ENCODE measurements around the gene ZFC3H1. TPM values are rescaled to one million over a fixed set of nuclear protein-coding genes. Genes with fewer than 3 reads are reported as not detected.
"Not testable (repeated sequence)": the region's sequence is repeated elsewhere in the genome, so short reads cannot be mapped to it uniquely, and the experiment has no call there.

The ZFC3H1 gene
- total and polyA plus RNA-seq, 5 experiments from 2014 or later = 19.1 to 118 (median 28.5) TPM

GRCh38 chr12:71691504-71692129, 28.0 kb upstream of the ZFC3H1 start:
- Mint-ChIP-seq H3K4me3 (no peak overlapping the region), H3K9me3 (no peaks in the 10 kb centered on the region), H3K27ac (peak overlapping the region in 3 of 10 donors; percentile 34 to 49 (median 40)), H3K36me3 (peaks cover 0 to 26% (median 6%) of the 10 kb centered on the region in 3 donors), H3K4me1 (peaks cover 8 to 62% (median 36%) of the 10 kb centered on the region in 4 donors), H3K27me3 (no peaks in the 10 kb centered on the region)
- ATAC-seq (no peak), DNase-seq (no peak)
- POLR2A ChIA-PET = no interaction called here

GRCh38 chr12:71688961-71689570, 25.4 kb upstream of the ZFC3H1 start:
- DNase-seq (no peak), ATAC-seq (no peak)
- Mint-ChIP-seq H3K4me3 (peak overlapping the region in 1 of 10 donors; percentile 3), H3K36me3 (peaks cover 0 to 22% (median 4%) of the 10 kb centered on the region in 3 donors), H3K27me3 (no peaks in the 10 kb centered on the region), H3K4me1 (peaks cover 11 to 66% (median 35%) of the 10 kb centered on the region in 4 donors), H3K9me3 (no peaks in the 10 kb centered on the region), H3K27ac (peak overlapping the region in 1 of 10 donors; percentile 73)
- POLR2A ChIA-PET = interaction anchor here (1.1 kb wide), 1 partner anchor 26 kb away, joined by 5 read pairs; the partner anchor contains the start of gene ZFC3H1

- Mint-ChIP-seq H3K4me1 (peaks cover 13 to 52% (median 33%) of the 10 kb centered on the region in 4 donors), H3K36me3 (peaks cover 0 to 16% (median 4%) of the 10 kb centered on the region in 3 donors), H3K27ac (peak overlapping the region in 1 of 10 donors; percentile 44), H3K4me3 (peak overlapping the region; percentile 19 to 97 (median 54))
- ATAC-seq, H3K9me3 Mint-ChIP-seq, DNase-seq, H3K27me3 Mint-ChIP-seq: not testable (repeated sequence)
- POLR2A ChIA-PET = interaction anchor here (1.5 to 5.0 kb wide), 4 partner anchors 10 to 152 kb away, joined by 3 to 213 read pairs (median 16); partner anchors contain the start of genes RAB21, TBC1D15, THAP2 and ZFC3H1
Measured at GRCh38 chr12:71687172-71687571, 23.5 kb upstream of the ZFC3H1 start.

- peak in 1 of 2 donors; percentile 3 for ATAC-seq
- no peaks in the 10 kb centered on the region for H3K27me3 Mint-ChIP-seq
Measured at GRCh38 chr12:71686658-71687025, 23.0 kb upstream of the ZFC3H1 start.

GRCh38 chr12:71685914-71686657, 22.4 kb upstream of the ZFC3H1 start, which contains the start of gene TMEM19:
Gene TMEM19, plus strand, starts transcription at chr12:71686082. Its CDS starts 599 bp downstream, at chr12:71686681.
- no peaks in the 10 kb centered on the region for H3K27me3 Mint-ChIP-seq
- peak within 1 kb of the TSS; percentile 89 to 100 (median 94) for H3K4me3 Mint-ChIP-seq
- DNase-seq = peak; percentile 76 to 92 (median 83)
- peak within 1 kb of the TSS; percentile 87 to 98 (median 94) for H3K27ac Mint-ChIP-seq
- peaks cover 10 to 45% (median 28%) of the 10 kb centered on the region in 4 donors for H3K4me1 Mint-ChIP-seq
- no peaks in the 10 kb centered on the region for H3K9me3 Mint-ChIP-seq
- POLR2A ChIA-PET = interaction anchor here (0.7 to 5.0 kb wide), 18 partner anchors 10 to 153 kb away, joined by 3 to 213 read pairs (median 4); partner anchors contain the start of genes RAB21, TBC1D15, THAP2 and ZFC3H1
- peaks cover 0 to 10% (median 0%) of the 10 kb centered on the region in 3 donors for H3K36me3 Mint-ChIP-seq
- peak; percentile 91 for ATAC-seq

More at GRCh38 chr12:71686658-71687025, 23.0 kb upstream of the ZFC3H1 start:
- peak overlapping the region; percentile 89 to 100 (median 94) for H3K4me3 Mint-ChIP-seq
- no peaks in the 10 kb centered on the region for H3K9me3 Mint-ChIP-seq
- H3K36me3 Mint-ChIP-seq = peaks cover 0 to 12% (median 1%) of the 10 kb centered on the region in 3 donors
- DNase-seq = no peak
- POLR2A ChIA-PET = interaction anchor here (0.8 to 5.0 kb wide), 13 partner anchors 9 to 153 kb away, joined by 3 to 213 read pairs (median 5); partner anchors contain the start of genes RAB21, TBC1D15, THAP2 and ZFC3H1
- peaks cover 10 to 47% (median 30%) of the 10 kb centered on the region in 4 donors for H3K4me1 Mint-ChIP-seq
- H3K27ac Mint-ChIP-seq = peak overlapping the region; percentile 87 to 98 (median 94)

GRCh38 chr12:71685312-71685906, 21.8 kb upstream of the ZFC3H1 start:
- no peaks in the 10 kb centered on the region for H3K27me3 Mint-ChIP-seq
- H3K4me1 Mint-ChIP-seq = peaks cover 10 to 42% (median 28%) of the 10 kb centered on the region in 4 donors
- no peaks in the 10 kb centered on the region for H3K9me3 Mint-ChIP-seq
- POLR2A ChIA-PET = interaction anchor here (0.7 to 5.0 kb wide), 16 partner anchors 9 to 154 kb away, joined by 3 to 213 read pairs (median 4); partner anchors contain the start of genes RAB21, TBC1D15, THAP2 and ZFC3H1
- H3K27ac Mint-ChIP-seq = peak overlapping the region; percentile 87 to 97 (median 93)
- no peak for DNase-seq
- ATAC-seq = no peak
- H3K4me3 Mint-ChIP-seq = peak overlapping the region; percentile 89 to 100 (median 94)
- H3K36me3 Mint-ChIP-seq = peaks cover 0 to 7% (median 0%) of the 10 kb centered on the region in 3 donors

GRCh38 chr12:71684081-71684480, 20.4 kb upstream of the ZFC3H1 start:
- peaks cover 10 to 38% (median 23%) of the 10 kb centered on the region in 4 donors for H3K4me1 Mint-ChIP-seq
- H3K4me3 Mint-ChIP-seq = peak overlapping the region; percentile 19 to 100 (median 64)
- peak overlapping the region in 9 of 10 donors; percentile 52 to 95 (median 84) for H3K27ac Mint-ChIP-seq
- no peaks in the 10 kb centered on the region for H3K27me3 Mint-ChIP-seq
- H3K36me3 Mint-ChIP-seq = peaks cover 0 to 3% (median 0%) of the 10 kb centered on the region in 3 donors
- POLR2A ChIA-PET = interaction anchor here (1.0 to 5.0 kb wide), 4 partner anchors 15 to 155 kb away, joined by 4 to 213 read pairs (median 18); partner anchors contain the start of genes TBC1D15, THAP2 and ZFC3H1
- peak; percentile 16 to 46 for ATAC-seq
- DNase-seq = peak in 4 of 10 donors; percentile 5 to 63 (median 44)
- H3K9me3 Mint-ChIP-seq = no peaks in the 10 kb centered on the region

GRCh38 chr12:71683633-71684032, 20.0 kb upstream of the ZFC3H1 start:
- peak overlapping the region in 7 of 10 donors; percentile 36 to 92 (median 84) for H3K27ac Mint-ChIP-seq
- no peak for DNase-seq
- no peaks in the 10 kb centered on the region for H3K27me3 Mint-ChIP-seq
- POLR2A ChIA-PET = interaction anchor here (3.1 to 5.0 kb wide), 2 partner anchors 16 to 19 kb away, joined by 17 to 213 read pairs; partner anchors contain the start of genes THAP2 and ZFC3H1
- H3K4me3 Mint-ChIP-seq = peak overlapping the region in 7 of 10 donors; percentile 15 to 76 (median 58)
- H3K4me1 Mint-ChIP-seq = peaks cover 10 to 34% (median 21%) of the 10 kb centered on the region in 4 donors
- H3K9me3 Mint-ChIP-seq = no peaks in the 10 kb centered on the region
- ATAC-seq = no peak
- H3K36me3 Mint-ChIP-seq = peaks cover 0 to 4% (median 0%) of the 10 kb centered on the region in 3 donors

GRCh38 chr12:71682466-71682865, 18.8 kb upstream of the ZFC3H1 start:
- H3K27ac Mint-ChIP-seq = no peak overlapping the region
- peaks cover 6 to 23% (median 11%) of the 10 kb centered on the region in 4 donors for H3K4me1 Mint-ChIP-seq
- peaks cover 0 to 4% (median 0%) of the 10 kb centered on the region in 3 donors for H3K36me3 Mint-ChIP-seq
- ATAC-seq (no peak), DNase-seq (no peak)
- no peaks in the 10 kb centered on the region for H3K9me3 Mint-ChIP-seq
- POLR2A ChIA-PET = no interaction called here
- H3K4me3 Mint-ChIP-seq = no peak overlapping the region
- H3K27me3 Mint-ChIP-seq = no peaks in the 10 kb centered on the region

GRCh38 chr12:71671816-71672215, 8.2 kb upstream of the ZFC3H1 start:
- peaks cover 0 to 8% (median 0%) of the 10 kb centered on the region in 3 donors for H3K36me3 Mint-ChIP-seq
- H3K4me1 Mint-ChIP-seq = peaks cover 5 to 29% (median 15%) of the 10 kb centered on the region in 4 donors
- H3K27me3 Mint-ChIP-seq = no peaks in the 10 kb centered on the region
- no peak for ATAC-seq
- POLR2A ChIA-PET = interaction anchor here (0.8 kb wide), 1 partner anchor 9 kb away, joined by 4 read pairs; no protein-coding TSS in a partner anchor
- DNase-seq = no peak
- H3K4me3 Mint-ChIP-seq = no peak overlapping the region
- H3K9me3 Mint-ChIP-seq = peaks cover 0 to 9% (median 0%) of the 10 kb centered on the region in 9 donors
- peak overlapping the region in 2 of 10 donors; percentile 11 to 14 for H3K27ac Mint-ChIP-seq

GRCh38 chr12:71671311-71671710, 7.7 kb upstream of the ZFC3H1 start:
- no peaks in the 10 kb centered on the region for H3K27me3 Mint-ChIP-seq
- ATAC-seq (no peak), DNase-seq (no peak)
- H3K9me3 Mint-ChIP-seq = peaks cover 0 to 9% (median 0%) of the 10 kb centered on the region in 9 donors
- no peak overlapping the region for H3K4me3 Mint-ChIP-seq
- peaks cover 0 to 5% (median 0%) of the 10 kb centered on the region in 3 donors for H3K36me3 Mint-ChIP-seq
- POLR2A ChIA-PET = no interaction called here
- H3K4me1 Mint-ChIP-seq = peaks cover 6 to 30% (median 16%) of the 10 kb centered on the region in 4 donors
- peak overlapping the region in 3 of 10 donors; percentile 9 to 20 (median 11) for H3K27ac Mint-ChIP-seq
